WTC11 (cell line): ENCODE data around the gene TSC22D4. TPM values are rescaled to one million over a fixed set of nuclear protein-coding genes. Genes with fewer than 3 reads are reported as not detected.

Experiments used
- ATAC-seq: fragments of 200-7000 bp; cut with Tn5 transposase; 2 replicates; pipeline ENCODE4 v1.10.0; 2021; ENCODE audit warnings: mild to moderate bottlenecking, moderate library complexity
- CTCF ChIA-PET: fragments of 300-600 bp; sonication (Branson Sonifier 250); formaldehyde crosslinking; loops from one replicate; lab custom pipeline; 2021; ENCODE audit warnings: antibody characterized with exemption; lab: Charles Lee
- POLR2A ChIA-PET: fragments of 350-600 bp; sonication (Branson Sonifier 250); formaldehyde crosslinking; loops from one replicate; lab custom pipeline; 2021; ENCODE audit warnings: antibody characterized with exemption; lab: Charles Lee
- DNase-seq: peaks from one replicate; pipeline ENCODE4 v3.0.0; 2021; ENCODE audit warnings: low spot score
- H3K27ac Mint-ChIP-seq: 2 replicates; pipeline ENCODE4 v1.8.0; 2021; ENCODE audit warnings: mixed read lengths
- H3K27me3 Mint-ChIP-seq: 2 replicates; pipeline ENCODE4 v1.8.0; 2021; ENCODE audit warnings: low read depth, mild to moderate bottlenecking, moderate library complexity, mixed read lengths
- H3K36me3 Mint-ChIP-seq: 2 replicates; pipeline ENCODE4 v1.8.0; 2021; ENCODE audit warnings: mixed read lengths
- H3K4me1 Mint-ChIP-seq: 2 replicates; pipeline ENCODE4 v1.8.0; 2022; ENCODE audit warnings: mixed read lengths
- H3K4me3 Mint-ChIP-seq: 2 replicates; pipeline ENCODE4 v1.8.0; 2021; ENCODE audit warnings: mild to moderate bottlenecking, moderate library complexity, mixed read lengths
- H3K9me3 Mint-ChIP-seq: 2 replicates; pipeline ENCODE4 v1.8.0; 2021; ENCODE audit warnings: mixed read lengths
- AFF4 ChIP-seq: sonication (generic); formaldehyde crosslinking; IDR thresholded peaks from 2 replicates; pipeline ENCODE4 v1.8.1; 2023; ENCODE audit warnings: mild to moderate bottlenecking, missing genetic modification reagents, borderline replicate concordance
- CREB1 ChIP-seq: sonication (generic); formaldehyde crosslinking; IDR thresholded peaks from 2 replicates; pipeline ENCODE4 v1.8.0; 2023; ENCODE audit warnings: mild to moderate bottlenecking, missing genetic modification reagents
- ESRRA ChIP-seq: sonication (generic); formaldehyde crosslinking; IDR thresholded peaks from 2 replicates; pipeline ENCODE4 v1.8.1; 2022; ENCODE audit warnings: mild to moderate bottlenecking, missing genetic modification reagents, borderline replicate concordance
- FOXJ3 ChIP-seq: sonication (generic); formaldehyde crosslinking; IDR thresholded peaks from 2 replicates; pipeline ENCODE4 v1.9.0; 2021; ENCODE audit warnings: missing genetic modification reagents, mild to moderate bottlenecking, borderline replicate concordance
- FOXK1 ChIP-seq: sonication (generic); formaldehyde crosslinking; IDR thresholded peaks from 2 replicates; pipeline ENCODE4 v1.8.0; 2022; ENCODE audit warnings: mild to moderate bottlenecking, moderate library complexity, missing genetic modification reagents
- IRF1 ChIP-seq: sonication (generic); formaldehyde crosslinking; IDR thresholded peaks from 2 replicates; pipeline ENCODE4 v1.8.0; 2023; ENCODE audit warnings: missing genetic modification reagents
- JAZF1 ChIP-seq: fragments of 250-450 bp; sonication (Bioruptor Pico); IDR thresholded peaks from 2 replicates; pipeline ENCODE4 v1.9.0; 2021; ENCODE audit warnings: moderate library complexity, mild to moderate bottlenecking, inconsistent platforms
- OVOL2 ChIP-seq: fragments of 250-450 bp; sonication (Bioruptor Pico); IDR thresholded peaks from 2 replicates; pipeline ENCODE4 v1.9.0; 2021; ENCODE audit warnings: mild to moderate bottlenecking, borderline replicate concordance
- PRRX2 ChIP-seq: fragments of 250-450 bp; sonication (Bioruptor Pico); IDR thresholded peaks from 2 replicates; pipeline ENCODE4 v1.8.0; 2021; ENCODE audit warnings: mild to moderate bottlenecking
- SOX15 ChIP-seq: fragments of 250-450 bp; sonication (Bioruptor Pico); IDR thresholded peaks from 2 replicates; pipeline ENCODE4 v1.9.0; 2021; ENCODE audit warnings: mild to moderate bottlenecking
- TCF7 ChIP-seq: sonication (generic); formaldehyde crosslinking; IDR thresholded peaks from 2 replicates; pipeline ENCODE4 v1.8.0; 2022; ENCODE audit warnings: mild to moderate bottlenecking, low read depth, missing genetic modification reagents, moderate library complexity
- ZBTB43 ChIP-seq: sonication (generic); formaldehyde crosslinking; IDR thresholded peaks from 2 replicates; pipeline ENCODE4 v1.8.1; 2023; ENCODE audit warnings: mild to moderate bottlenecking, missing genetic modification reagents
- ZNF512 ChIP-seq: sonication (generic); formaldehyde crosslinking; IDR thresholded peaks from 2 replicates; pipeline ENCODE4 v1.8.1; 2022; ENCODE audit warnings: missing genetic modification reagents, borderline replicate concordance
- total RNA-seq: library from RNA; stranded (reverse); gene quantifications from 3 replicates; pipeline ENCODE4 v1.2.3, GENCODE V29; 2021

TSC22D4 gene
- total RNA-seq, 1 experiment from 2014 or later = 34.5 TPM

- H3K27ac Mint-ChIP-seq = no peak overlapping the region
- H3K4me1 Mint-ChIP-seq = no peaks in the 10 kb centered on the region
- H3K4me3 Mint-ChIP-seq = no peak overlapping the region
- TF ChIP-seq FOXJ3 (CRISPR knock-in tag) (no peak), ZNF512 (CRISPR knock-in tag) (no peak)
- H3K27me3 Mint-ChIP-seq = no peaks in the 10 kb centered on the region; the same call in 1 of the 2 replicates
- DNase-seq (no peak), ATAC-seq (no peak)
- ChIA-PET CTCF (no interaction called here), POLR2A (no interaction called here)
- H3K9me3 Mint-ChIP-seq = no peaks in the 10 kb centered on the region
- no peaks in the 10 kb centered on the region for H3K36me3 Mint-ChIP-seq
Measured at GRCh38 chr7:100510437-100511239, 31.6 kb upstream of the TSC22D4 start.

GRCh38 chr7:100509231-100509630 lies 30.2 kb upstream of the TSC22D4 start:
- DNase-seq = no peak
- CTCF ChIA-PET = no interaction called here
- Mint-ChIP-seq H3K4me3 (no peak overlapping the region), H3K36me3 (no peaks in the 10 kb centered on the region), H3K4me1 (no peaks in the 10 kb centered on the region), H3K9me3 (no peaks in the 10 kb centered on the region), H3K27me3 (no peaks in the 10 kb centered on the region), H3K27ac (no peak overlapping the region)
- ATAC-seq = no peak
- TF ChIP-seq FOXK1 (CRISPR knock-in tag) (no peak), AFF4 (no peak), JAZF1 (CRISPR knock-in tag) (no peak), OVOL2 (CRISPR knock-in tag) (no peak), CREB1 (CRISPR knock-in tag) (no peak), PRRX2 (CRISPR knock-in tag) (no peak), IRF1 (no peak), TCF7 (CRISPR knock-in tag) (no peak), SOX15 (CRISPR knock-in tag) (no peak), ZBTB43 (no peak), ZNF512 (CRISPR knock-in tag) (no peak), ESRRA (CRISPR knock-in tag) (no peak)
- POLR2A ChIA-PET = no interaction called here
